Breast epithelium (tissue), 3 donors: Measurements from ENCODE around the gene RPS21.

Experiments used
- CTCF ChIP-seq, 3 donors: fragments of 450-650 bp; IDR thresholded peaks; one replicate each; pipeline ENCODE4 v1.5.1; 2016 to 2017; ENCODE audit warnings: antibody characterized with exemption in 3 of 3, mild to moderate bottlenecking in 3 of 3, moderate library complexity in 3 of 3
- POLR2A ChIP-seq: fragments of 450-650 bp; IDR thresholded peaks from one replicate; pipeline ENCODE4 v1.6.1; 2016; ENCODE audit warnings: antibody characterized with exemption, mild to moderate bottlenecking, moderate library complexity

GRCh38 chr20:62351469-62352401 is 35.2 kb upstream of the RPS21 start:
- no peak for TF ChIP-seq POLR2A
- TF ChIP-seq CTCF (IDR thresholded peaks at IDR 0.05) = no peak
